ENCODE data around the gene LCP1.

Gene LCP1

GRCh38 chr13:46111151-46111550, 70.8 kb downstream of the LCP1 start:
- TF ChIP-seq REST (IDR thresholded peaks at IDR 0.05; ENCODE audit: insufficient read depth in 1 of 2, low read depth in 2 of 2, low read length in 2 of 2) (no peak), FOXP2 (optimal IDR thresholded peaks at IDR 0.05; ENCODE audit: borderline replicate concordance, extremely low read depth, extremely low read length, insufficient read depth) (no peak), TAF1 (IDR thresholded peaks at IDR 0.05; ENCODE audit: borderline replicate concordance, insufficient read depth, low read length) (no peak), SIN3A (IDR thresholded peaks at IDR 0.05; ENCODE audit: borderline replicate concordance, insufficient read depth, low read length) (no peak), POLR2AphosphoS5 (IDR thresholded peaks at IDR 0.05; ENCODE audit: low read depth, low read length) (no peak)

- TF ChIP-seq POLR2AphosphoS5 (IDR thresholded peaks at IDR 0.05; ENCODE audit: low read depth, low read length) = no peak
- TF ChIP-seq SIN3A (IDR thresholded peaks at IDR 0.05; ENCODE audit: borderline replicate concordance, insufficient read depth, low read length) = no peak
- TF ChIP-seq FOXP2 (optimal IDR thresholded peaks at IDR 0.05; ENCODE audit: borderline replicate concordance, extremely low read depth, extremely low read length, insufficient read depth) = no peak
- no peak for TF ChIP-seq TAF1 (IDR thresholded peaks at IDR 0.05; ENCODE audit: borderline replicate concordance, insufficient read depth, low read length)
- TF ChIP-seq REST (IDR thresholded peaks at IDR 0.05; ENCODE audit: insufficient read depth in 1 of 2, low read depth in 2 of 2, low read length in 2 of 2) = no peak
These were observed 72.5 kb downstream of the LCP1 start for GRCh38 chr13:46109451-46109850.

GRCh38 chr13:46106839-46107371, 75.1 kb downstream of the LCP1 start:
- no peak for TF ChIP-seq TAF1 (IDR thresholded peaks at IDR 0.05; ENCODE audit: borderline replicate concordance, insufficient read depth, low read length)
- TF ChIP-seq SIN3A (IDR thresholded peaks at IDR 0.05; ENCODE audit: borderline replicate concordance, insufficient read depth, low read length) = no peak
- no peak for TF ChIP-seq REST (IDR thresholded peaks at IDR 0.05; ENCODE audit: insufficient read depth in 1 of 2, low read depth in 2 of 2, low read length in 2 of 2)
- TF ChIP-seq POLR2AphosphoS5 (IDR thresholded peaks at IDR 0.05; ENCODE audit: low read depth, low read length) = no peak
- no peak for TF ChIP-seq FOXP2 (optimal IDR thresholded peaks at IDR 0.05; ENCODE audit: borderline replicate concordance, extremely low read depth, extremely low read length, insufficient read depth)

- no peak for TF ChIP-seq TAF1 (IDR thresholded peaks at IDR 0.05; ENCODE audit: borderline replicate concordance, insufficient read depth, low read length)
- TF ChIP-seq SIN3A (IDR thresholded peaks at IDR 0.05; ENCODE audit: borderline replicate concordance, insufficient read depth, low read length) = no peak
- no peak for TF ChIP-seq FOXP2 (optimal IDR thresholded peaks at IDR 0.05; ENCODE audit: borderline replicate concordance, extremely low read depth, extremely low read length, insufficient read depth)
- TF ChIP-seq POLR2AphosphoS5 (IDR thresholded peaks at IDR 0.05; ENCODE audit: low read depth, low read length) = no peak
- TF ChIP-seq REST (IDR thresholded peaks at IDR 0.05; ENCODE audit: insufficient read depth in 1 of 2, low read depth in 2 of 2, low read length in 2 of 2) = no peak
These were observed 77.1 kb downstream of the LCP1 start, which contains the start of gene CPB2 for GRCh38 chr13:46104868-46105267. Gene CPB2, minus strand, starts transcription at chr13:46105033. Its CDS starts 24 bp downstream, at chr13:46105009.
